Esophagus muscularis mucosa (tissue), 4 donors: ENCODE measurements around the gene AJAP1. TPM values are rescaled to one million over a fixed set of nuclear protein-coding genes. Genes with fewer than 3 reads are reported as not detected.

Experiments used
- DNase-seq: peaks from one replicate; pipeline ENCODE4 v3.0.0-alpha.2; 2017; ENCODE audit errors: extremely low spot score
- H3K27ac ChIP-seq, 4 donors: fragments of 200-600 bp; sonication (generic); replicated peaks in 1 of 4; 1 replicate in 3 of 4; 2 replicates in 1 of 4; pipeline ENCODE4 v1.5.1; 2016 to 2019; ENCODE audit warnings: mild to moderate bottlenecking in 1 of 4
- H3K27me3 ChIP-seq, 4 donors: fragments of 200-600 bp; sonication (generic); one replicate each; pipeline versions ENCODE4 v1.5.1 to v1.6.0; 2016 to 2019
- H3K36me3 ChIP-seq, 4 donors: fragments of 200-600 bp; sonication (generic); one replicate each; pipeline ENCODE4 v1.5.1; 2016 to 2019
- H3K4me1 ChIP-seq, 4 donors: fragments of 200-600 bp; sonication (generic); one replicate each; pipeline ENCODE4 v1.5.1; 2016 to 2019
- H3K4me3 ChIP-seq, 4 donors: fragments of 200-600 bp; sonication (generic); 1 replicate in 2 of 4; 2 replicates in 2 of 4; pipeline ENCODE4 v1.5.1; 2016 to 2019; ENCODE audit warnings: mild to moderate bottlenecking in 4 of 4, moderate library complexity in 1 of 4
- H3K9me3 ChIP-seq, 4 donors: fragments of 200-600 bp; sonication (generic); 1 replicate in 3 of 4; 2 replicates in 1 of 4; pipeline ENCODE4 v1.5.1; 2016 to 2019
- EP300 ChIP-seq: sonication (generic); formaldehyde crosslinking; IDR thresholded peaks from one replicate; pipeline ENCODE4 v1.6.1; 2017; ENCODE audit warnings: antibody characterized with exemption
- POLR2A ChIP-seq: fragments of 450-650 bp; IDR thresholded peaks from one replicate; pipeline ENCODE4 v1.6.1; 2017; ENCODE audit warnings: antibody characterized with exemption, moderate library complexity, mild to moderate bottlenecking, low read depth
- POLR2AphosphoS5 ChIP-seq, 2 donors: sonication (generic); formaldehyde crosslinking; IDR thresholded peaks; one replicate each; pipeline ENCODE4 v1.6.1; 2017; ENCODE audit warnings: antibody characterized with exemption in 2 of 2
- WGBS: methylation state at CpG from one replicate; pipeline ENCODE4 v1.1.5; 2018; 5-methylcytosine and 5-hydroxymethylcytosine counted together
- intact Hi-C: fragments of 100-400 bp; cut with DNase I; formaldehyde crosslinking; loops from one replicate; pipeline ENCODE4 v1.15.1; 2023
- total RNA-seq, 4 donors: library from RNA; depleted of rRNA; stranded (reverse); fragments of >200 nt; gene quantifications; one replicate each; pipeline versions ENCODE4 v1.1.0 to v1.2.1, GENCODE V29; 2016
- TF ChIP-seq, protein P1 (sequence below), 3 experiments: fragments of 200-600 bp in 2 of 3; fragments of 450-650 bp in 1 of 3; sonication (generic) in 2 of 3; IDR thresholded peaks; one replicate each; pipeline ENCODE4 v1.5.1; 2017 to 2019; ENCODE audit warnings: antibody characterized with exemption in 3 of 3, mild to moderate bottlenecking in 2 of 3, moderate library complexity in 1 of 3

Gene AJAP1
- total RNA-seq, 4 donors from 2014 or later: 0.40 to 0.84 (median 0.54) TPM

DNA sequence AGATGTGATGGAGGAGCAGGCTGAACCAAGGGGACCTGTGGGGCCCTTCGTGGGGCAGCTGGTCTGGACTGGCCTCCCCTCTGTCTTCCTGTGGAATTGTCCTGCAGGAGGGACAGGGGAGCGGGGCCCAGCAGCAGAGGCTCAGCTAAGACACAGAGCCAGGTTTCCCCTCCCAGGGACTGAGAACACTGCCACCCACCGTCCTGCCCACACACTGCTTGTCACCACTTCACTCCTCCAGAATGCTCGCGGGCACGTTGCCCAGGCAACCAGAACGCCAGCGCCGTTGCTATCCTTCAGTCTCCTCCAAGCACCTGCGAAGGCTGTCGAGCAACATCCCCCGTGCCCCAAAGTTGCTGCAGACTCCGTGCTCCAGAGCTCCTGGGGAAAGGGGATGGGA, 46.4 kb downstream of the AJAP1 start:
- no peak for TF ChIP-seq POLR2AphosphoS5 (IDR thresholded peaks at IDR 0.05)
- TF ChIP-seq EP300: no peak
- TF ChIP-seq, protein P1, sequence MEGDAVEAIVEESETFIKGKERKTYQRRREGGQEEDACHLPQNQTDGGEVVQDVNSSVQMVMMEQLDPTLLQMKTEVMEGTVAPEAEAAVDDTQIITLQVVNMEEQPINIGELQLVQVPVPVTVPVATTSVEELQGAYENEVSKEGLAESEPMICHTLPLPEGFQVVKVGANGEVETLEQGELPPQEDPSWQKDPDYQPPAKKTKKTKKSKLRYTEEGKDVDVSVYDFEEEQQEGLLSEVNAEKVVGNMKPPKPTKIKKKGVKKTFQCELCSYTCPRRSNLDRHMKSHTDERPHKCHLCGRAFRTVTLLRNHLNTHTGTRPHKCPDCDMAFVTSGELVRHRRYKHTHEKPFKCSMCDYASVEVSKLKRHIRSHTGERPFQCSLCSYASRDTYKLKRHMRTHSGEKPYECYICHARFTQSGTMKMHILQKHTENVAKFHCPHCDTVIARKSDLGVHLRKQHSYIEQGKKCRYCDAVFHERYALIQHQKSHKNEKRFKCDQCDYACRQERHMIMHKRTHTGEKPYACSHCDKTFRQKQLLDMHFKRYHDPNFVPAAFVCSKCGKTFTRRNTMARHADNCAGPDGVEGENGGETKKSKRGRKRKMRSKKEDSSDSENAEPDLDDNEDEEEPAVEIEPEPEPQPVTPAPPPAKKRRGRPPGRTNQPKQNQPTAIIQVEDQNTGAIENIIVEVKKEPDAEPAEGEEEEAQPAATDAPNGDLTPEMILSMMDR (IDR thresholded peaks at IDR 0.05): no peak
- TF ChIP-seq POLR2A: no peak
- 62% methylated on average over 5 of the region's 13 CpGs for WGBS
- no peaks in the 10 kb centered on the region for H3K9me3 ChIP-seq

DNA sequence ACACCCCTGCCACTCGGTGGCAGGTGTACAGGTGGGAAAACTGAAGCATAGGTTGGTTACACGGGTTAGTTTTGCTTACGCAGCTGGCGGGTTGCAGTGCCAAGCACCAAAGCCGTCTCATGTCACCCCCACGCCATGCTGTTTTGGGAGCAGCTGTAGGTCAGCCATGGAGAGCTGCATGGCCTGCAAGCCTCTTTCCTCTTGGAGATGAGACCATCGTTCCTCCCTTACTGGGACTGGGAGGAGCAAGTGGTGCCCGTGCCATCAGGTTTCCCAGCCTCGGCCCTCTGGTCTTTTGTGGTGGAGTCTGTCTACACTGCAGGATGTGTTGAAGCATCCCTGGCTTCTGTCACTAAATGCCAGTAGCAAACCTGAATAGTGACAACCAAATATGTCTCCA, 46.9 kb downstream of the AJAP1 start:
- DNase-seq: no peak
- intact Hi-C loops: no loop called here
- Histone ChIP-seq H3K4me1 (no peaks in the 10 kb centered on the region), H3K9me3 (no peaks in the 10 kb centered on the region), H3K27me3 (peaks cover 0 to 42% (median 0%) of the 10 kb centered on the region in 4 donors), H3K36me3 (no peaks in the 10 kb centered on the region), H3K27ac (no peak overlapping the region), H3K4me3 (no peak overlapping the region)
- TF ChIP-seq EP300: no peak
- TF ChIP-seq POLR2A: no peak
- TF ChIP-seq, protein P1 (IDR thresholded peaks at IDR 0.05): no peak
- TF ChIP-seq POLR2AphosphoS5 (IDR thresholded peaks at IDR 0.05): no peak
- whole genome bisulfite sequencing: 96% methylated on average over 8 of the region's 9 CpGs

More for the DNA sequence above, 46.4 kb downstream of the AJAP1 start:
- Histone ChIP-seq H3K4me3 (no peak overlapping the region), H3K27ac (no peak overlapping the region), H3K36me3 (no peaks in the 10 kb centered on the region), H3K4me1 (no peaks in the 10 kb centered on the region), H3K27me3 (peaks cover 0 to 38% (median 0%) of the 10 kb centered on the region in 4 donors)
- DNase-seq: no peak
- intact Hi-C loops: no loop called here

DNA sequence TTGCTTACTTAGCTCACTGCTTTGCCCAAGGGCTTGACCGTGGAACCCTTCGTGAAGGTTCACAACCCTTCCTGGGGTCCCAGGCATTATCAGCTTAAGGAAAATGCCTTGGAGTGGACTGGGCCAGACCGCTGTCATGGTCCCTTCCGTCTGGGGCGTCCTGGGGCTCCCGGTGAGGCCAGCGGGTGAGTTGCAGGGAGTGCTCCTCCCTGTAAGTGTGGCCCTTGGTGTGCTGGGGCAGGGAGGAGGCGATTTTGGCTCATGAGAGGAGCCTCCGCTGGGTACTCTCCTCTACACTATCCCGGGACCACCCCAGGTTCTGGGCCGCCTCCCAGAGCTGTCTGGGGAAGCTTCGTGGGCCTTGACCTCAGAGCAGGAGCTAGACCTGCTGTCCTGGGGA, 48.1 kb downstream of the AJAP1 start:
- intact Hi-C loops: no loop called here
- TF ChIP-seq EP300: no peak
- H3K9me3 ChIP-seq: no peaks in the 10 kb centered on the region
- H3K4me3 ChIP-seq: no peak overlapping the region
- no peak overlapping the region for H3K27ac ChIP-seq
- no peaks in the 10 kb centered on the region for H3K36me3 ChIP-seq
- 80% methylated on average over 1 of the region's 12 CpGs for WGBS
- no peaks in the 10 kb centered on the region for H3K4me1 ChIP-seq
- no peak for DNase-seq
- peaks cover 0 to 51% (median 0%) of the 10 kb centered on the region in 4 donors for H3K27me3 ChIP-seq

DNA sequence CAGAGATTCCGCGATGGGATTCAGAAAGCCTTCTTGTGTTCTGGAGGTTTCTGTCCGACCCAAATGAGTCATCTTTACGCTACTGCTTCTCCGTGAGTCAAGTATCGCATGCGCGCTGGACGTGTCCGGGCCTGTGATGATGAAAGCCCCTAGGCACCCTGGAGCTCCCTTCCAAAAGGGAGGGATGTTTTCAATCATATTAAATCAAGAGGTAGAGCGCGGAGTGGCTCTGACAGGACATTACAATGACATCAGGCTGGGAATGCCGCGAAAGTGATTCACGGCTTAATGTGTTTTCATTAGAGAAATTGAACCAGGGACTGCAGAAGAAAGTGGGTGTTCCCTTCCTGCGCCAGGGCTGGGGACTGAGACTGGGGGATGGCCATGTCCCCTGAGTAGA, 48.5 kb downstream of the AJAP1 start:
- intact Hi-C loops: no loop called here
- H3K4me1 ChIP-seq: no peaks in the 10 kb centered on the region
- DNase-seq: no peak
- H3K27me3 ChIP-seq: peaks cover 0 to 56% (median 0%) of the 10 kb centered on the region in 4 donors
- no peak for TF ChIP-seq EP300
- H3K4me3 ChIP-seq: no peak overlapping the region
- H3K27ac ChIP-seq: no peak overlapping the region
- no peaks in the 10 kb centered on the region for H3K9me3 ChIP-seq
- WGBS: 89% methylated on average over 16 of the region's 16 CpGs
- H3K36me3 ChIP-seq: no peaks in the 10 kb centered on the region

DNA sequence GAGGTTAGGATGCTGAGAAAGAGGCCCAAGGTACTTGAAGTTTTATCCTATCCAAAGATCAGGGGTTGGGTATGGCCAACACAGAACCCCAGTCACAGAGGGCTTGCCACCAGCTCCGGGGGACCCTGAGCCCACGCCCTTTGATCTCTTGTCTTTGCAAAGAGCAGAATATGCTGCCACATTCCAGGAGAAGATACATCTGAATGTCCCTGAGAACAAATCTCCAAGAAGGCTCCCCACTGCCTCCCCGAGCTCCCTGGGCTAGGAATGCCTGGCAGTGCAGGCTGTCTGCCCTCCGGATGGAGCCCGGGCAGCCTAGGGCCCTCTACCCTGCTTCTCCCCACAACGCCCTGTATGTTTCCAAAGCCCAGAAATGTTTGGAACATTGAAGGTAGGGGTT, 49.2 kb downstream of the AJAP1 start:
- TF ChIP-seq POLR2AphosphoS5 (IDR thresholded peaks at IDR 0.05) (no peak), POLR2A (no peak), EP300 (no peak)
- no peaks in the 10 kb centered on the region for H3K36me3 ChIP-seq
- no peak for DNase-seq
- peaks cover 0 to 63% (median 0%) of the 10 kb centered on the region in 4 donors for H3K27me3 ChIP-seq
- H3K4me1 ChIP-seq: no peaks in the 10 kb centered on the region
- no peak overlapping the region for H3K27ac ChIP-seq
- 59% methylated on average over 6 of the region's 6 CpGs for WGBS
- intact Hi-C loops: no loop called here
- H3K9me3 ChIP-seq: no peaks in the 10 kb centered on the region
- H3K4me3 ChIP-seq: no peak overlapping the region

DNA sequence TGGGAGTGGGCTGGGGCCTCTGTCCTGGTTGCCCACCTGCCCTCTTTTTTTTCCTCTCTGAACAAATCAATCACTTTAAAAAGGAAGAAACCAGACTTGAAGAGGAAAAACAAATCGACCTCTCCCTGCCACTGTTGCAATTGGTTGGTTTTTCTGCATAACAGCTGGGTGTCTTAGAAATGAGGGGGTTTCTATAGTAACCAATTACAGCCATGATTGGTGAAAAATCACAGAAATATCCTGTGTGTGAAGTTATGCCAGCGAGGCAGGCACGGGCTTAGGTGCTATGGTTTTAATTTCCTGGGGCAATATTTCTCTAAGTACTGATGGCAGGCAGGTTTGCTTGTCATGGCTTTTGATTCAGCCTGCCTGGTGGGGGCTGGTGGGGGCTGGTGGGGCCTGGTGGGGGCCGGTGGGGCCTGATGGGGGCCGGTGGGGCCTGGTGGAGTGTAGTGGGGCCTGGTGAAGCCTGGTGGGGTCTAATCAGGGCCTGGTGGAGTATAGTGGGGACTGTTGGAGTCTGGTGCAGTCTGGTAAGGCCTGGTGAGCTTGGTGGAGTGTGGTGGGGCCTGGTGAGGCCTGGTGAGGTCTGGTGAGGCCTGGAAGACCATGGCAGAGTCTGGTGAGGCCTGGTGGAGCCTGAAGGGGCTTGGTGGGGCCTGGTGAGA, 54.6 kb downstream of the AJAP1 start:
- DNase-seq: no peak
- Histone ChIP-seq H3K27ac (no peak overlapping the region), H3K4me1 (peaks cover 0 to 11% (median 4%) of the 10 kb centered on the region in 4 donors), H3K4me3 (no peak overlapping the region), H3K27me3 (peaks cover 0 to 74% (median 4%) of the 10 kb centered on the region in 4 donors), H3K9me3 (no peaks in the 10 kb centered on the region), H3K36me3 (no peaks in the 10 kb centered on the region)
- intact Hi-C loops: no loop called here
- no peak for TF ChIP-seq POLR2A
- TF ChIP-seq, protein P1 (IDR thresholded peaks at IDR 0.05): no peak
- 69% methylated on average over 4 of the region's 5 CpGs for WGBS
